Right lobe of liver (tissue), 6 donors: ENCODE data around the gene NT5C3B. TPM values are rescaled to one million over a fixed set of nuclear protein-coding genes. Genes with fewer than 3 reads are reported as not detected.
"Not testable (repeated sequence)": the region's sequence is repeated elsewhere in the genome, so short reads cannot be mapped to it uniquely, and the experiment has no call there.

Experiments
- ATAC-seq, 4 donors: fragments of 200-7000 bp; cut with Tn5 transposase; one replicate each; pipeline ENCODE4 v1.9.1; 2020; ENCODE audit warnings: mild to moderate bottlenecking in 4 of 4, moderate library complexity in 4 of 4
- DNase-seq, 3 donors: peaks; one replicate each; pipeline ENCODE4 v3.0.0-alpha.2; 2020
- H3K27ac ChIP-seq, 3 donors: fragments of 200-600 bp; one replicate each; pipeline ENCODE4 v1.8.0; 2022
- H3K27me3 ChIP-seq, 2 donors: fragments of 200-600 bp; one replicate each; pipeline ENCODE4 v1.8.0; 2022
- H3K36me3 ChIP-seq, 4 donors: fragments of 200-600 bp; sonication (generic) in 1 of 4; one replicate each; pipeline versions ENCODE4 v1.5.1 to v1.8.0; 2017 to 2022; ENCODE audit warnings: control low read depth in 1 of 4
- H3K4me1 ChIP-seq, 4 donors: fragments of 200-600 bp; sonication (generic) in 1 of 4; one replicate each; pipeline versions ENCODE4 v1.5.1 to v1.8.0; 2017 to 2022; ENCODE audit warnings: control low read depth in 1 of 4
- H3K4me3 ChIP-seq, 3 donors: fragments of 200-600 bp; one replicate each; pipeline ENCODE4 v1.8.0; 2022
- H3K9me3 ChIP-seq, 4 donors: fragments of 200-600 bp; sonication (generic) in 1 of 4; one replicate each; pipeline versions ENCODE4 v1.5.1 to v1.8.0; 2017 to 2022; ENCODE audit warnings: control low read depth in 1 of 4
- POLR2A ChIP-seq: fragments of 450-650 bp; IDR thresholded peaks from one replicate; pipeline ENCODE4 v1.6.1; 2017; ENCODE audit warnings: antibody characterized with exemption, mild to moderate bottlenecking
- WGBS: methylation state at CpG from one replicate; pipeline ENCODE4 v1.1.6; 2018; ENCODE audit warnings: low coverage, low lambda C conversion rate; ENCODE audit not compliant: insufficient coverage; ENCODE audit errors: missing lambda C conversion rate; 5-methylcytosine and 5-hydroxymethylcytosine counted together
- intact Hi-C, 2 donors: fragments of 100-400 bp; cut with DNase I; formaldehyde crosslinking; loops; one replicate each; pipeline versions ENCODE4 v1.11.2 to v1.14.1; 2022
- total RNA-seq, 6 experiments: library from RNA; depleted of rRNA in 2 of 6; stranded (reverse); fragments of >200 nt in 2 of 6; fragmentation: NEBNext Ultra II Directional in 3 of 6; extraction: Animal tissue kit (Norgen Biotek cat#: 25700) in 3 of 6; gene quantifications; one replicate each; pipeline versions ENCODE4 v1.1.0 to v1.2.4, GENCODE V29; 2016 to 2023
- TF ChIP-seq, protein P1 (sequence below), 4 donors: fragments of 200-600 bp in 3 of 4; fragments of 450-650 bp in 1 of 4; IDR thresholded peaks; one replicate each; pipeline versions ENCODE4 v1.5.1 to v1.8.0; 2016 to 2022; ENCODE audit warnings: antibody characterized with exemption in 4 of 4, mild to moderate bottlenecking in 2 of 4
- donor health status: DM: no; HTN: yes; CAD: no.
- donor health status: DM: no; HTN: no; CAD: no.
- donor health status: DM: no; HTN: no; CAD: no.
- donor health status: DM: no; HTN: yes; CAD: no.
- donor health status: DM: no; HTN: yes; CAD: no.

NT5C3B gene
- total RNA-seq, 6 experiments from 2014 or later = 19.9 to 30.7 (median 23.1) TPM

DNA sequence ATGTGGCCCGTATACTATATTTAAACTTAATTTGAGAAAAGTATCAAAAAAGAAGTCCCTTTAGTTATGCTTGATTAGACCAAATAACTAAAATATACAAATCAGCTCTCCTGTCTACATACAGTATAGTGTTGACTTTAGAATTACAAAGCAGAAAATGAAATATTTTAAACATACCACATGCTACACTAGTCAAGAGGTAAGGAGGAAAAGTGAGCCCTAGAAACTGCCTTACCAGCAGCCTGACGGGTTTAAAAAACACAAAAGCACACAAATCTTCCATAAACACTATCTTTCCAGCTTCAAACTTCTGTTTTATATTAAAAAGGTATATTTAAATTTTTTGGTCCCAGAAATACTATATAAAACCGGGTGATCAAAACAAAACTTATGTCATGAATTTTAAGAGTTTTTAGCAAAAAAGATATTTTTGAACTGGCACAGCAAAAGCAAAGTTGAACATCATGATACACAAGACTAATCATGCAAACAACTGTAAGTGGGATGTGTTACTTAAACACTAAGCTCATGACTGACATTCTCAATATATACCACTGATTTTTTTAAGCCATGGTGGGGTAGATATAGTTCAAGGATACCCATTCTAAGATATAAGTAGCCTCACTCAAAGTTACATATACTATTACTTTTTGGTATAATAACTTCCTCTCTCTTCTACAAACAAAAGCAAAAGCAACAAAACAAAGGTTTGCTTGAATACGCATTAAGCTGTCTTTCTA, 13.4 kb upstream of the NT5C3B start:
- H3K27me3 ChIP-seq = no peaks in the 10 kb centered on the region
- H3K36me3 ChIP-seq = peaks cover 0 to 14% (median 4%) of the 10 kb centered on the region in 4 donors
- TF ChIP-seq POLR2A = no peak
- TF ChIP-seq, protein P1, sequence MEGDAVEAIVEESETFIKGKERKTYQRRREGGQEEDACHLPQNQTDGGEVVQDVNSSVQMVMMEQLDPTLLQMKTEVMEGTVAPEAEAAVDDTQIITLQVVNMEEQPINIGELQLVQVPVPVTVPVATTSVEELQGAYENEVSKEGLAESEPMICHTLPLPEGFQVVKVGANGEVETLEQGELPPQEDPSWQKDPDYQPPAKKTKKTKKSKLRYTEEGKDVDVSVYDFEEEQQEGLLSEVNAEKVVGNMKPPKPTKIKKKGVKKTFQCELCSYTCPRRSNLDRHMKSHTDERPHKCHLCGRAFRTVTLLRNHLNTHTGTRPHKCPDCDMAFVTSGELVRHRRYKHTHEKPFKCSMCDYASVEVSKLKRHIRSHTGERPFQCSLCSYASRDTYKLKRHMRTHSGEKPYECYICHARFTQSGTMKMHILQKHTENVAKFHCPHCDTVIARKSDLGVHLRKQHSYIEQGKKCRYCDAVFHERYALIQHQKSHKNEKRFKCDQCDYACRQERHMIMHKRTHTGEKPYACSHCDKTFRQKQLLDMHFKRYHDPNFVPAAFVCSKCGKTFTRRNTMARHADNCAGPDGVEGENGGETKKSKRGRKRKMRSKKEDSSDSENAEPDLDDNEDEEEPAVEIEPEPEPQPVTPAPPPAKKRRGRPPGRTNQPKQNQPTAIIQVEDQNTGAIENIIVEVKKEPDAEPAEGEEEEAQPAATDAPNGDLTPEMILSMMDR (IDR thresholded peaks at IDR 0.05) = no peak
- ATAC-seq (no peak), DNase-seq (no peak)
- no peak overlapping the region for H3K27ac ChIP-seq
- H3K4me1 ChIP-seq = no peaks in the 10 kb centered on the region
- H3K4me3 ChIP-seq = no peak overlapping the region
- 79% methylated on average over 4 of the region's 4 CpGs for WGBS
- no peaks in the 10 kb centered on the region for H3K9me3 ChIP-seq
- intact Hi-C loops = no loop called here

DNA sequence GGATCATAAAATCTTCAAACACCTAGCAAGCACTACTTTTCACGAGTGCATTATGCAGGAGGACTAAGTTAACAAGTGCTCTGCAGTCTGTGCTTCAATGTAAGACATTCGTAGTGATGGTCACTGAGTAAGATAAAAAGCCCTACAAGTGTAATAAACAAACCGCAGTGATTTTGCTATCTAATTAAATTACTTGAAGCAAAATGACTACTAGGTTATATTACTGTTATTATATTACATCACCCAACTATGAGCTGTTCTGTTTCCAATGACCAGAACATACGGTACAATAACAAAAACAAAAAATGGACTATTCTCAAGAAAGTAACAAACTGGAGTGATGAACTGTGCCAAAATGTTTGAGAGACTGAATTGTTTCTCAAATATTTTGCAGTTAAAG, 12.8 kb upstream of the NT5C3B start:
- TF ChIP-seq, protein P1 (IDR thresholded peaks at IDR 0.05) = no peak
- no peak for TF ChIP-seq POLR2A
- Histone ChIP-seq H3K4me1 (no peaks in the 10 kb centered on the region), H3K27me3 (no peaks in the 10 kb centered on the region), H3K36me3 (peaks cover 0 to 8% (median 1%) of the 10 kb centered on the region in 4 donors), H3K9me3 (no peaks in the 10 kb centered on the region), H3K4me3 (no peak overlapping the region), H3K27ac (no peak overlapping the region)
- WGBS = 74% methylated on average over 3 of the region's 4 CpGs
- ATAC-seq = no peak
- intact Hi-C loops = no loop called here
- no peak for DNase-seq

DNA sequence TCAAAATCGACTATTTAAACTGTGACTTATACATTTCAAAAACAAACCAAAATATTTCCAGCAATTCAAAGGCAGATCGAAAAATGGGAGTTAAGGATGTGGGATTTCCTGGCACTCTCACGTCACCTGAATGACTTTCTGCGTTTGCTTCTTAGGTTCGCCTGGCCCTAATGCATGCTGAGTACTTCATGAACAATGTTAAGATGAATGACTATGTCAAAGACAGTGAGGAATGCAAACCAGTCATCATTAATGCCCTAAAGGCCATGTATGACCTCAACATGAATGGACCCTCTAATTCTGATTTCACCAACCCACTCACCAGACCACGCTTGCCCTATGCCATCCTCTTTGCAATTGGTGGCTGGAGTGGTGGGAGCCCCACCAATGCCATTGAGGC, 8.9 kb upstream of the NT5C3B start:
- H3K4me1 ChIP-seq = no peaks in the 10 kb centered on the region
- H3K27me3 ChIP-seq = no peaks in the 10 kb centered on the region
- DNase-seq (no peak), ATAC-seq (no peak)
- intact Hi-C loops = no loop called here
- no peak overlapping the region for H3K27ac ChIP-seq
- WGBS = 93% methylated on average over 6 of the region's 6 CpGs
- no peaks in the 10 kb centered on the region for H3K9me3 ChIP-seq
- no peaks in the 10 kb centered on the region for H3K36me3 ChIP-seq
- no peak for TF ChIP-seq POLR2A
- TF ChIP-seq, protein P1 (IDR thresholded peaks at IDR 0.05) = no peak
- no peak overlapping the region for H3K4me3 ChIP-seq

- H3K27me3 ChIP-seq, H3K4me1 ChIP-seq, DNase-seq, H3K9me3 ChIP-seq, ATAC-seq, H3K4me3 ChIP-seq, intact Hi-C loops, H3K36me3 ChIP-seq, H3K27ac ChIP-seq: not testable (repeated sequence)
- WGBS = 53% methylated on average over 5 of the region's 6 CpGs
Observed at GRCh38 chr17:41840781-41841180, 4.7 kb upstream of the NT5C3B start.

GRCh38 chr17:41839448-41839847, 3.4 kb upstream of the NT5C3B start:
- 95% methylated on average over 2 of the region's 2 CpGs for WGBS
- H3K27me3 ChIP-seq, ATAC-seq, H3K9me3 ChIP-seq, H3K36me3 ChIP-seq, DNase-seq, intact Hi-C loops, H3K4me1 ChIP-seq, H3K27ac ChIP-seq, H3K4me3 ChIP-seq: not testable (repeated sequence)
